Astrocyte (in vitro differentiated cells and primary cell): ENCODE data around the gene PHF14. TPM values are rescaled to one million over a fixed set of nuclear protein-coding genes. Genes with fewer than 3 reads are reported as not detected.
"Not testable (repeated sequence)": the region's sequence is repeated elsewhere in the genome, so short reads cannot be mapped to it uniquely, and the experiment has no call there.

Experiments
- DNase-seq: peaks from one replicate; pipeline ENCODE4 v3.0.0-alpha.2; 2010; ENCODE audit warnings: low read depth
- FAIRE-seq: peaks from 2 replicates; lab custom pipeline; 2011; peaks lifted over from hg19 to GRCh38; lab: Jason Lieb, UNC
- H2AFZ ChIP-seq: 2 replicates; pipeline ENCODE4 v1.6.0; 2012; ENCODE audit warnings: low read depth, low read length, inconsistent platforms
- H3K27ac ChIP-seq: 2 replicates; pipeline ENCODE4 v1.5.1; 2011; ENCODE audit warnings: low read depth, low read length, inconsistent platforms
- H3K27me3 ChIP-seq: 2 replicates; pipeline ENCODE4 v1.6.0; 2011; ENCODE audit warnings: low read length, inconsistent platforms; ENCODE audit not compliant: insufficient read depth
- H3K36me3 ChIP-seq: 2 replicates; pipeline ENCODE4 v1.5.1; 2011; ENCODE audit warnings: low read length, inconsistent platforms; ENCODE audit not compliant: insufficient read depth
- H3K4me1 ChIP-seq: 2 replicates; pipeline ENCODE4 v1.5.1; 2011; ENCODE audit warnings: low read length, inconsistent platforms; ENCODE audit not compliant: insufficient read depth
- H3K4me2 ChIP-seq: 2 replicates; pipeline ENCODE4 v1.6.0; 2012; ENCODE audit warnings: low read length, inconsistent platforms
- H3K4me3 ChIP-seq: 2 replicates; pipeline ENCODE4 v1.5.1; 2011; ENCODE audit warnings: low read depth, mild to moderate bottlenecking, low read length, inconsistent platforms; ENCODE audit not compliant: insufficient read depth
- H3K79me2 ChIP-seq: 2 replicates; pipeline ENCODE4 v1.6.0; 2012; ENCODE audit warnings: mild to moderate bottlenecking, low read length, inconsistent platforms; ENCODE audit not compliant: insufficient read depth
- H3K9ac ChIP-seq: 2 replicates; pipeline ENCODE4 v1.6.0; 2012; ENCODE audit warnings: mild to moderate bottlenecking, low read length, inconsistent platforms
- H3K9me3 ChIP-seq: 2 replicates; pipeline ENCODE4 v1.5.1; 2012; ENCODE audit warnings: low read depth, mild to moderate bottlenecking, low read length, inconsistent platforms; ENCODE audit not compliant: insufficient read depth
- H4K20me1 ChIP-seq: 2 replicates; pipeline ENCODE4 v1.6.0; 2012; ENCODE audit warnings: low read length, inconsistent platforms; ENCODE audit not compliant: insufficient read depth
- H3K27ac Mint-ChIP-seq: one replicate; pipeline ENCODE4 v1.8.0; 2021; ENCODE audit warnings: mild to moderate bottlenecking, mixed read lengths; ENCODE audit not compliant: unreplicated experiment
- H3K27me3 Mint-ChIP-seq: one replicate; pipeline ENCODE4 v1.8.0; 2021; ENCODE audit warnings: low read depth, mixed read lengths; ENCODE audit not compliant: unreplicated experiment
- H3K36me3 Mint-ChIP-seq: one replicate; pipeline ENCODE4 v1.8.0; 2021; ENCODE audit warnings: low read depth, mixed read lengths; ENCODE audit not compliant: unreplicated experiment
- H3K4me1 Mint-ChIP-seq: one replicate; pipeline ENCODE4 v1.8.0; 2021; ENCODE audit warnings: low read depth, mixed read lengths; ENCODE audit not compliant: unreplicated experiment
- H3K4me3 Mint-ChIP-seq: one replicate; pipeline ENCODE4 v1.8.0; 2021; ENCODE audit warnings: mild to moderate bottlenecking, moderate library complexity, mixed read lengths; ENCODE audit not compliant: unreplicated experiment
- H3K9me3 Mint-ChIP-seq: one replicate; pipeline ENCODE4 v1.8.0; 2021; ENCODE audit warnings: mild to moderate bottlenecking, mixed read lengths; ENCODE audit not compliant: unreplicated experiment
- EZH2 ChIP-seq: IDR thresholded peaks from 2 replicates; pipeline ENCODE4 v1.6.1; 2012; ENCODE audit warnings: mild to moderate bottlenecking, low read length, inconsistent platforms; ENCODE audit not compliant: insufficient read depth
- total RNA-seq: library from RNA; stranded (reverse); gene quantifications from 2 replicates; pipeline ENCODE4 v1.2.1, GENCODE V29; 2021
- TF ChIP-seq, protein P1 (sequence below): IDR thresholded peaks from 2 replicates; pipeline ENCODE4 v1.5.1; 2011; ENCODE audit warnings: low read depth, mild to moderate bottlenecking, inconsistent platforms, low read length, moderate library complexity; ENCODE audit not compliant: insufficient read depth

The PHF14 gene
- total RNA-seq, 1 donor from 2014 or later = 28.8 TPM

DNA sequence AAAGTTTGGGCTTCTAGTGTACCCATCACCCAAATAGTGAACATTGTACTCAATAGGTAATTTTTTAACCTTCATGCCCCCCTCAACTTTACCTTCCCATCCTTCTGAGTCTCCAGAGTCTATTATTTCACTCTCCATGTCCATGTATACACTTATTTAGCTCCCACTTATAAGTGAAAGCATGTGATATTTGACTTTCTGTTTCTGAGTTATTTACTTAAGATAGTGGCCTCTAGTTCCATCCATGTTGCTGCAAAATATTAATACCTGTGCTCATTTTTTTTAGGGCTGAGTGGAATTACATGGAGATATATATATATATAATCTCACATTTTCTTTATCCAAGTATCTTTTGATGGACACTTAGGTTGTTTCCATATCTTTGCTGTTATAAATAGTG, 21.1 kb upstream of the PHF14 start:
- no peak overlapping the region for H3K27ac Mint-ChIP-seq
- H3K4me3 Mint-ChIP-seq = no peak overlapping the region
- no peaks in the 10 kb centered on the region for H3K9me3 ChIP-seq
- no peak overlapping the region for H2AFZ ChIP-seq
- no peaks in the 10 kb centered on the region for H3K79me2 ChIP-seq
- H3K27me3 ChIP-seq = peaks cover 4% of the 10 kb centered on the region
- no peak for DNase-seq
- H3K4me3 ChIP-seq = no peak overlapping the region
- H3K4me2 ChIP-seq = no peak overlapping the region
- no peaks in the 10 kb centered on the region for H3K4me1 ChIP-seq
- H3K27me3 Mint-ChIP-seq = no peaks in the 10 kb centered on the region
- TF ChIP-seq, protein P1, sequence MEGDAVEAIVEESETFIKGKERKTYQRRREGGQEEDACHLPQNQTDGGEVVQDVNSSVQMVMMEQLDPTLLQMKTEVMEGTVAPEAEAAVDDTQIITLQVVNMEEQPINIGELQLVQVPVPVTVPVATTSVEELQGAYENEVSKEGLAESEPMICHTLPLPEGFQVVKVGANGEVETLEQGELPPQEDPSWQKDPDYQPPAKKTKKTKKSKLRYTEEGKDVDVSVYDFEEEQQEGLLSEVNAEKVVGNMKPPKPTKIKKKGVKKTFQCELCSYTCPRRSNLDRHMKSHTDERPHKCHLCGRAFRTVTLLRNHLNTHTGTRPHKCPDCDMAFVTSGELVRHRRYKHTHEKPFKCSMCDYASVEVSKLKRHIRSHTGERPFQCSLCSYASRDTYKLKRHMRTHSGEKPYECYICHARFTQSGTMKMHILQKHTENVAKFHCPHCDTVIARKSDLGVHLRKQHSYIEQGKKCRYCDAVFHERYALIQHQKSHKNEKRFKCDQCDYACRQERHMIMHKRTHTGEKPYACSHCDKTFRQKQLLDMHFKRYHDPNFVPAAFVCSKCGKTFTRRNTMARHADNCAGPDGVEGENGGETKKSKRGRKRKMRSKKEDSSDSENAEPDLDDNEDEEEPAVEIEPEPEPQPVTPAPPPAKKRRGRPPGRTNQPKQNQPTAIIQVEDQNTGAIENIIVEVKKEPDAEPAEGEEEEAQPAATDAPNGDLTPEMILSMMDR = no peak
- no peak for TF ChIP-seq EZH2
- H3K36me3 ChIP-seq = no peaks in the 10 kb centered on the region
- H3K36me3 Mint-ChIP-seq = no peaks in the 10 kb centered on the region
- no peak for FAIRE-seq
- H3K4me1 Mint-ChIP-seq = no peaks in the 10 kb centered on the region
- no peak overlapping the region for H3K27ac ChIP-seq
- H3K9ac ChIP-seq = no peak overlapping the region
- no peaks in the 10 kb centered on the region for H3K9me3 Mint-ChIP-seq
- H4K20me1 ChIP-seq = no peaks in the 10 kb centered on the region

DNA sequence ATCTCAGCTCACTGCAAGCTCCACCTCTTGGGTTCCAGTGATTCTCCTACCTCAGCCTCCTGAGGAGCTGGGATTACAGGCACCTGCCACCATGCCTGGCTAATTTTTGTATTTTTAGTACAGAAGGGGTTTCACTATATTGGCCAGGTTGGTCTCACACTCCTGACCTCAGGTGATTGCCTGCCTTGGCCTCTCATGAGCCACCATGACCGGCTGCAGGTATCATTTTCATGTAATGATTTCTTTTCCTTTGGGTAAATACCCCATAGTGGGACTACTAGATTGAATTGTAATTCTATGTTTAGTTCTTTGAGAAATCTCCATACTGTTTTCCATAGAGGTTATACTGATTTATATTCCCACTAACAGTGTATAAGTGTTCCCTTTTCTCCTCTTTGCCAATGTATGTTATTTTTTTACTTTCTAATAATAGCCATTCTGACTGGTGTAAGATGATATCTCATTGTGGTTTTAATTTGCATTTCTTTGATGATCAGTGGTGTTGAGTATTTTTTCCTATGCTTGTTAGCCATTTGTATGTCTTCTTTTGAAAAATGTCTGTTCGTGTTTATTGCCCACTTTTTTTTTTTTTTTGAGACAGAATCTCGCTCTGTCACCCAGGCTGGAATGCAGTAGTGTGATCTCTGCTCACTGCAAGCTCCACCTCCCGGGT, 20.5 kb upstream of the PHF14 start:
- H3K4me3 Mint-ChIP-seq, H3K27me3 ChIP-seq, H3K9me3 ChIP-seq, H3K27ac ChIP-seq, H3K27me3 Mint-ChIP-seq, H3K9me3 Mint-ChIP-seq, H3K36me3 Mint-ChIP-seq, H2AFZ ChIP-seq, H3K4me1 ChIP-seq, DNase-seq, H4K20me1 ChIP-seq, FAIRE-seq, H3K36me3 ChIP-seq, H3K27ac Mint-ChIP-seq, H3K4me2 ChIP-seq, H3K9ac ChIP-seq, H3K79me2 ChIP-seq, H3K4me1 Mint-ChIP-seq, H3K4me3 ChIP-seq: not testable (repeated sequence)

DNA sequence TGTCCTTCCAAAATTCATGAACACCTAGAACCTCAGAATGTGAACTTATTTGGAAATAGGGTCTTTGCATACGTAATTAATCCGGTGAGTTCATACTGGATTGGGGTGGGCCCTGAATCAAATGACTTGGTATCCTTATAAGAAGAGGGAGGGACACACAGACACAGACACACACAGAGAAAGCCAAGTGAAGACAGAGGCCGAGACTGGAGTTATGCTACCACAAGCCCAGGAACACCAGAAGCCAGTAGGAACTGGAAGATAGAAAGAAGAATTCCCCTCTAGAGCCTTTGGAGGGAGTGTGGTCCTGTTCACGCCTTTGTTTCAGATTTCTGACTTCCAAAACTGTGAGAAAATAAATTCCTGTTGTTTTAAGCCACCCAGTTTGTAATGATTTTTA, 17.1 kb upstream of the PHF14 start:
- H3K9me3 Mint-ChIP-seq = peaks cover 6% of the 10 kb centered on the region
- no peak for FAIRE-seq
- Histone ChIP-seq H3K79me2 (no peaks in the 10 kb centered on the region), H3K36me3 (no peaks in the 10 kb centered on the region), H3K9me3 (no peaks in the 10 kb centered on the region), H3K4me1 (no peaks in the 10 kb centered on the region), H2AFZ (no peak overlapping the region), H3K27me3 (peaks cover 5% of the 10 kb centered on the region), H3K4me2 (no peak overlapping the region), H3K27ac (no peak overlapping the region), H4K20me1 (no peaks in the 10 kb centered on the region), H3K9ac (no peak overlapping the region), H3K4me3 (no peak overlapping the region)
- DNase-seq = no peak
- peaks cover 1% of the 10 kb centered on the region for H3K36me3 Mint-ChIP-seq
- no peaks in the 10 kb centered on the region for H3K27me3 Mint-ChIP-seq
- H3K27ac Mint-ChIP-seq = no peak overlapping the region
- H3K4me3 Mint-ChIP-seq = no peak overlapping the region
- no peaks in the 10 kb centered on the region for H3K4me1 Mint-ChIP-seq
- TF ChIP-seq EZH2 = no peak
- TF ChIP-seq, protein P1 = no peak

DNA sequence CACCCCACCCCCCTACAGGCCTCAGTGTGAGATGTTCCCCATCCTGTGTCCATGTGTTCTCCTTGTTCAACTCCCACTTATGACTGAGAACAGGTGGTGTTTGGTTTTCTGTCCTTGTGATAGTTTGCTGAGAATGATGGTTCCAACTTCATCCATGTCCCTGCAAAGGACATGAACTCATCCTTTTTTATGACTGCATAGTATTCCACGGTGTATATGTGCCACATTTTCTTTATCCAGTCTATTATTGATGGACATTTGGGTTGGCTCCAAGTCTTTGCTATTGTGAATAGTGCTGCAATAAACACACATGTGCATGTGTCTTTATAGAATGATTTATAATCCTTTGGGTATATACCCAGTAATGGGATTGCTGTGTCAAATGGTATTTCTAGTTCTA, 13.4 kb upstream of the PHF14 start:
- not testable (repeated sequence) for H3K79me2 ChIP-seq, H3K9me3 ChIP-seq, H3K27me3 Mint-ChIP-seq, H3K27ac Mint-ChIP-seq, H3K4me1 Mint-ChIP-seq, H3K27me3 ChIP-seq, H3K36me3 Mint-ChIP-seq, H3K4me2 ChIP-seq, FAIRE-seq, H3K9ac ChIP-seq, H4K20me1 ChIP-seq, H3K9me3 Mint-ChIP-seq, H3K4me1 ChIP-seq, H3K4me3 ChIP-seq, DNase-seq, H2AFZ ChIP-seq, H3K27ac ChIP-seq, H3K4me3 Mint-ChIP-seq, H3K36me3 ChIP-seq

DNA sequence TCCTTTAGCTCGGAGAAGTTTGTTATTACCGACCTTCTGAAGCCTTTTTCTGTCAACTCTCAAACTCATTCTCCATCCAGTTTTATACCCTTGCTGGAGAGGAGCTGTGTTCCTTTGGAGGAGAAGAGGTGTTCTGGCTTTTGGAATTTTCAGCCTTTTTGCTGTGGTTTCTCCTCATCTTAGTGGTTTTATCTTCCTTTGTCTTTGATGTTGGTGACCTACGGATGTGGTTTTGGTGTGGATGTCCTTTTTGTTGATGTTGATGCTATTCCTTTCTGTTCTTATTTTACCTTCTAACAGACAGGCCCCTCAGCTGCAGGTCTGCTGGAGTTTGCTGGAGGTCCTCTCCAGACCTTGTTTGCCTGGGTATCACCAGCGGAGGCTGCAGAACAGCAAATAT, 8.7 kb upstream of the PHF14 start:
- not testable (repeated sequence) for H3K36me3 Mint-ChIP-seq, H3K4me2 ChIP-seq, H3K4me1 Mint-ChIP-seq, H3K9ac ChIP-seq, H3K27ac Mint-ChIP-seq, H3K4me3 Mint-ChIP-seq, H3K79me2 ChIP-seq, DNase-seq, H3K27ac ChIP-seq, H3K9me3 ChIP-seq, H2AFZ ChIP-seq, H3K27me3 Mint-ChIP-seq, H3K4me1 ChIP-seq, H3K4me3 ChIP-seq, H3K27me3 ChIP-seq, H3K36me3 ChIP-seq, FAIRE-seq, H4K20me1 ChIP-seq
- H3K9me3 Mint-ChIP-seq = peaks cover 16% of the 10 kb centered on the region
